GM18873 (cell line): ENCODE results near the gene PEX1.
"Not testable (repeated sequence)": the region's sequence is repeated elsewhere in the genome, so short reads cannot be mapped to it uniquely, and the experiment has no call there.

Experiments
- ATAC-seq: cut with Tn5 transposase; IDR thresholded peaks from one replicate; pipeline ENCODE4 v1.9.1; 2021; ENCODE audit warnings: mild to moderate bottlenecking, moderate library complexity, moderate number of reproducible peaks; ENCODE audit not compliant: unreplicated experiment, low FRiP score

The PEX1 gene

GRCh38 chr7:92508946-92509345 is 19.4 kb downstream of the PEX1 start:
- ATAC-seq = no peak

- ATAC-seq = no peak
Observed at GRCh38 chr7:92506363-92506762, 22.0 kb downstream of the PEX1 start.

GRCh38 chr7:92504563-92504962 is 23.8 kb downstream of the PEX1 start:
- ATAC-seq = no peak

- no peak for ATAC-seq
Observed at GRCh38 chr7:92503767-92504166, 24.6 kb downstream of the PEX1 start.

- no peak for ATAC-seq
Observed at GRCh38 chr7:92498557-92498956, 29.8 kb downstream of the PEX1 start.

- no peak for ATAC-seq
Observed at GRCh38 chr7:92496876-92497275, 31.4 kb downstream of the PEX1 start.

GRCh38 chr7:92489634-92490033 is 38.7 kb downstream of the PEX1 start:
- ATAC-seq = no peak

- ATAC-seq = no peak
Observed at GRCh38 chr7:92487804-92488203, 40.5 kb downstream of the PEX1 start.

- ATAC-seq = no peak
Observed at GRCh38 chr7:92485974-92486373, 42.3 kb downstream of the PEX1 start.

GRCh38 chr7:92485267-92485892 is 42.9 kb downstream of the PEX1 start:
- ATAC-seq = no peak

GRCh38 chr7:92484226-92484625 is 44.1 kb downstream of the PEX1 start:
- not testable (repeated sequence) for ATAC-seq

- not testable (repeated sequence) for ATAC-seq
Observed at GRCh38 chr7:92483624-92484023, 44.7 kb downstream of the PEX1 start.

- ATAC-seq = not testable (repeated sequence)
Observed at GRCh38 chr7:92479146-92479545, 49.2 kb downstream of the PEX1 start.

- ATAC-seq = no peak
Observed at GRCh38 chr7:92478711-92479110, 49.6 kb downstream of the PEX1 start.

GRCh38 chr7:92478095-92478494 is 50.2 kb downstream of the PEX1 start:
- ATAC-seq = no peak

GRCh38 chr7:92477681-92478080 is 50.6 kb downstream of the PEX1 start, which contains the start of gene ERVW-1:
ERVW-1 (minus strand) TSS chr7:92477946; CDS start chr7:92470381, 7,565 bp downstream.
- not testable (repeated sequence) for ATAC-seq

GRCh38 chr7:92475851-92476590 is 52.3 kb downstream of the PEX1 start:
- not testable (repeated sequence) for ATAC-seq

- not testable (repeated sequence) for ATAC-seq
Observed at GRCh38 chr7:92475261-92475770, 53.0 kb downstream of the PEX1 start.

GRCh38 chr7:92473989-92474388 is 54.3 kb downstream of the PEX1 start:
- not testable (repeated sequence) for ATAC-seq

GRCh38 chr7:92468589-92468988 is 59.7 kb downstream of the PEX1 start:
- not testable (repeated sequence) for ATAC-seq

GRCh38 chr7:92466682-92467081 is 61.6 kb downstream of the PEX1 start:
- ATAC-seq = no peak

GRCh38 chr7:92464515-92464914 is 63.8 kb downstream of the PEX1 start:
- ATAC-seq = no peak
